CD4-positive, alpha-beta T cell treated with Interleukin-6 for 4 hours (primary cell): ENCODE data around the gene OTOS.

ENCODE experiments used
- DNase-seq: peaks from one replicate; pipeline ENCODE4 v3.0.0-alpha.2; 2020; ENCODE audit warnings: mixed read lengths

The OTOS gene

DNA sequence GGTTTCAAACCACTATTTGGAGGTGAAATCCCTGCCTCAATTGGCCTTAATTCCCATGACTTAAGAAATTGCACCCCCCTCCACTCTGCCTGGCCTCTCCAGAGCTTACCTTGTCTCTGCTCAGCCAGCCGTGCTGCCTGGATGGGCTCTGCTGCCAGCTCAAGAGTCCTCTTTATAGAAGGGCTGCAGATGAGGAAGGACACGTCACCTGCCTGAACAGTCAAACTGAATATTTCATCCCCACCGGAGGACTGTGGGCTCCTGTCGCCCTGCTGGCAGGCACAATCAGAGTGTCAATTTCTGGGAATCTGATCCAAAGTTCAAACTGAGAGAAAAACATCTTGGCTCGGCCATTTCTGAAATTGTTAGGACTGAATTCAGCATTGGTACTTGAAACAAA lies at the start of gene OTOS:
OTOS (minus strand) TSS at position 148 of the 400 bp plus-strand sequence. CDS start 332 bp downstream, outside the sequence.
- no peak for DNase-seq

DNA sequence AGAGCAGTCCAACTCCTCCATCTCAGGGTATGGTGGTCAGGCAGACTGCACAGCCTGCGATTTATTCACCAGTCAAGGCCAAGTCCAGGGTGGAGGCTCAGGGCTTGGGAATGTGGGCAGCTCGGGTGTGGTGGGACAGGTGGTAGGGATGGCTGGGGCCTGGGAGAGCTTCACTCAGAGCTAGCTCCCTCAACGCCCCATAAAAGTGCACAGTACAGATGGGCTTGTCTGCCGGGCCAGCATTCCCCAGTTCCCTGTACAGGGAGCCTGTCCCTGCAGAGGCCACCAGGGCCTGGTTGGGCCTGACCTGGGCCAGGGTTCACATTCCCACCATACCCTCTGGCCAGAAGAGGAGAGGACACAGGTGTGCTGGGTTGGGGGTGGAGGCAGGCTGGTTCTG lies 49.2 kb upstream of the OTOS start:
- no peak for DNase-seq

DNA sequence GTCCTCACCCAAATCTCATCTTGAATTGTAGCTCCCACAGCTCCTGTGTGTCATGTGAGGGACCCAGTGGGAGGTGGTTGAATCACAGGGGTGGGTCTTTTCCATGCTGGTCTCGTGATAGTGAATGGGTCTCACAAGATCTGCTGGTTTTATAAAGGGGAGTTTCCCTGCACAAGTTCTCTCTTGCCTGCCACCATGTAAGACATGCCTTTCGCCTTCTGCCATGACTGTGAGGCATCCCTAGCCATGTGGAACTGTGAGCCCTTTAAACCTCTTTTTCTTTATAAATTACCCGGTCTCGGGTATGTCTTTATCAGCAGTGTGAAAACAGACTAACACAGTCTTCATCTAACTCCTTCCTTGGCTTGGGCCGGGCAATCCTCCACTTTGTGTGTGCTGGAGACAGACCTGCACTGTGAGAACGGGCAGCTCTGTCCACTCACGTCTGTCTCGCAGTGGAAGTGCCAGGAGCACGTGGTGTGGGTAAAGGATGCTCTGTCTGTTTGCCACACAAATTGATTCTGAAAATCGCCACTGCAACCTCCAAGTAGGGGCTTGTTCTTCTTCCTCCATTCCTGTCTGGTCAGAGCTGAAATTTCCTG lies 47.6 kb upstream of the OTOS start:
- no peak for DNase-seq

DNA sequence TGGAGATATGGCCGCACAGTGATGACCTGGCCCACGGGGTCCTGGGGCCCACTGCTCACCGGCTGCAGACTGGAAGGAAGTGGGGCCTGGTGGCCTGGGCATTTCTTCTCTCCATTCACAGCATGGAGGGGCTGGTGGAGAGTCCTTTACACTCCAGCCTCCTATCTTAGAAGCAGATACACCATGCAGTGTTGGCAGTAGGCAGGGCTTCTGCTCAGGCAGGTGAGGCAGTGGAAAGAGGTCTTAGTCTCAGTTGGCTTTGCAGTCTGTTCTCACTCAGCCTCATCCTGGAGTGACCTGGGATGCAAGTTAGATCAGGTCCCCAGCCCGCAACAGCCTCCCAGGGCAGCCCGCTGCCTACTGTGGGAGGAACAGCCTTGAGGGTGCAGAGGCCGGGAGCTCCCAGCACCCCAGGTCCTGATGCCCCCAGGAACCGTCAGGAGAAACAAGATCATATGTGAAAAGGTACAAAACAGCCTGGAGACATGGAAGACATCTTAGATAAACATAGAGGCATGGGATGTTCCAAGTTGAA lies 45.8 kb upstream of the OTOS start:
- no peak for DNase-seq

DNA sequence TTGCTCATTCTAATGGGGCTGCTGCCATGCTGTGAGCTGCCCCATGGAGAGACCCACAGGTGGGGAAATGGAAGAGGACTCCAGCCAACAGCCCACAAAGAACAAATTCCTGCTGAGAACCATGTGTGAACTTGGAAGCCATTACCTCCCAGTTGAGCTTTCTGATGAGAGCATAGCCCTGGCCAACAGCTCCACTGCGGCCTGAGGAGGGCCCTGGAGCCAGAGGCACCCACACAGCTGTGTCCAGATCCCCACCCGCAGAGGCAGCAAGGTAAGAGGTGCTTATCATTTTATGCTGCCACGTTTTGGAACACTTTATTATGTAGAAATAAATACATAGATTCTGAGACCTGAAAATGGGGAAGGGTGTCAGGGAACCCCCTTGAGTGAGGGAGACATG lies 44.2 kb upstream of the OTOS start:
- DNase-seq: no peak

DNA sequence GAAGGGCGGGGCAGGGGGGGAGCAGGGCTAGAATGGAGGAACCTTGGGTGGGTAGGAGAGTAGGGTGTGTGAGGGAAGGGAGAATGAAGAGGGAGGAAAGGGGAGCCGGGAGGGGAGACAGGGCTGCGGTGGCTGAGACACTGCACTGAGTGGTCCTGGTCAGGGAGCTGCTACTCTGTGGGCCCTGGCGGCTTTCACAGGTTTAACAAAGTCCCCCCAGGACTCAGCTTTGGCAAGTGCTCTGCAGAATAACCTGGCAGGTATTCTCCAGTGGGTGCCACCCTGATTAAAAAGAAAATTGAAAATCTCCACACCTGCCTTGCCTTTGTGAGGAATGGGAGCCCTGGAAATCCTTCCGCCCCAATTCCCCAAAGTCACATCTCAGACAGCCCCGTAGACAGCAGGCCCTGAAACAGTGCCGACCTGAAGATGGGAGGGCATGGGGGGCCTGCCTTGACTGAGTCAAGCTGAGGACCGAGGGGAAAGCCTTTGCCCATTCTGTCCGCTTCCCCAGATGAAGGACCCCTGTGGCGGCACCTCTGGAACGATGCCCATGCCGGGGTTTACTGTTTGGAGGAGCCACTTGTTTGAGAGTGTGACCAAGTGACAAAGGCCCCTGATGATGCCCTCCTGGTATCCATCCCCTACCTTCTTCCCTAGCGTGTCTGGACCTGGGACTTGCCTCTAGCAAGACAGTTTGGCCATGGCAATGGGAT lies 43.6 kb upstream of the OTOS start:
- no peak for DNase-seq

DNA sequence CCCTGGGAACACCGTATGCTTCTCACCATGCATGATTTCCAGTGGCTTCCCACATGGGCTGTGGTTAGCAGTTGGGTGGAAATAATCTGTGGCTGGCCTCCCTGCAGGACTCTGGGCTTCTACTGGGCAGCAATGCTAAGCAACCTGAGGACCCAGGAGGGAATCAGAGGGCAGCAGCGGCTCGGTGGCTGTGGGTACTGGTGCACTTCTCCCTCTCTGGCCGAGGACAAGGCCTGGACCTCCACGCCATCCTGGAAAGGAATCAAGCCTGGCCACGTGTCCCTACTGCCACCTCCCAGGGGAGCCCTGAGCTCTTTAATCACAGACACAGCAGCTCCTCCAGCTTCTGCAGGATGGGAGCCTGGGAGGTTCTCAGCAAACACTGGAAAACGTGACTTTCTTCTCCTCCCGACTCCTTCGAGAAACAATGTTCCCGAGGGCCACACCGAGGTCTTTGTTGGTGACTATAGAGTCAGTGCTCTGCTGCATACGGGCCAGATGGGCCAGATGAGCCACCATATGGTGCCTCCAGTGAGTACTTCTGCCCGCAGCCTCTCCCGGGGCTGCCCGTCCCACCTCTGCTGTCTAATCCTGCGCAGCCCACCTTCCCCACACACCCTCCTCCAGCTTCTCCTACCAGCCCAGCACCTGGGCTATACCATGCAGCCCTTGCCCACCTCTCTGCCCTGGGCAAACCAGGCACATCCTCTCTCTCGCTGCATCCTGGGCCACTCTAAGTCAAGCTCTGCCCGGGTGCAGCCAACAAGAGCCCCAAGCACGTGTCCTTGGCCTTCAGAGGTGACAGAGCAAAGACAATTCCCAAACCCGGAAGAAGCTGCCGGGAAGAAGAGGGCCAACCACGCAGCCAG lies 42.8 kb upstream of the OTOS start:
- no peak for DNase-seq

DNA sequence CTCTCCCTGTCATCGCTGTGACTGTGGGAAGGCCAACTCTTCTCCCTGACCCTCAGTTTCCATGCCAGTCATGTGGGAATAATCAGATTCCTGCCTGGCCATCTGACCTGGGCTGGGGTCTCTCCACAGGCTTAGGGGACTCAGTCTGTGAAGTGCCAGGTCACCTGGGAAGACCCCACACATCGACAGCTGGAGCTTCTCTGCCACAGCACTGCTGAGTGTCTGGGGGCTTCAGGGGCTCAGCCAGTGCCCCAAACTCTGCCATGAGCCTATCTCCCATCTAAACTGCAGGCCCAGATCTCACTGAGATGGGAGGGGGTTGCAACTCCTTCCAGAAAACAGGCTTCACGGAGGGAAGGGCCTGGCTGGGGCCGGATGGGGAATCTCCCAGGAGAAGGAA lies 42.0 kb upstream of the OTOS start:
- DNase-seq: no peak

DNA sequence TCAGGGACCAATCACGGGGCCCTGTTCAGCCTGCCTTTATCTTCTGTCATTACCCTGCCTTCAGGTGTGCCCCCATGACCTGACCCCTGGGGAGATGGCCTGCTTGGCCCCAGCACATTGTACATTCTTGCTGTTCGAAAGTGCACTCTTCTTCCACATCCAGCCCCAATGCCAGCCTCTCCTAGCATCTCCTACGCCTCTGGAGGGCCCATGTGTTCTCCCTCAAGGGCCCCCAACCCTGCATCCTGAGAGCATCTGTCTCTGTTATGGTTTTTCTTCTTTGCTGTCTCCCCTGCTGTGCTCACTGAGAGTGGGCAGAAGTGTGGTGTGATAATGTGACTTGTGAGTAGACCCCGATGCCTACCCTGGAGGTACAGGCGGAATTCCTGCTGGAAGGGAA lies 41.5 kb upstream of the OTOS start:
- DNase-seq: no peak

DNA sequence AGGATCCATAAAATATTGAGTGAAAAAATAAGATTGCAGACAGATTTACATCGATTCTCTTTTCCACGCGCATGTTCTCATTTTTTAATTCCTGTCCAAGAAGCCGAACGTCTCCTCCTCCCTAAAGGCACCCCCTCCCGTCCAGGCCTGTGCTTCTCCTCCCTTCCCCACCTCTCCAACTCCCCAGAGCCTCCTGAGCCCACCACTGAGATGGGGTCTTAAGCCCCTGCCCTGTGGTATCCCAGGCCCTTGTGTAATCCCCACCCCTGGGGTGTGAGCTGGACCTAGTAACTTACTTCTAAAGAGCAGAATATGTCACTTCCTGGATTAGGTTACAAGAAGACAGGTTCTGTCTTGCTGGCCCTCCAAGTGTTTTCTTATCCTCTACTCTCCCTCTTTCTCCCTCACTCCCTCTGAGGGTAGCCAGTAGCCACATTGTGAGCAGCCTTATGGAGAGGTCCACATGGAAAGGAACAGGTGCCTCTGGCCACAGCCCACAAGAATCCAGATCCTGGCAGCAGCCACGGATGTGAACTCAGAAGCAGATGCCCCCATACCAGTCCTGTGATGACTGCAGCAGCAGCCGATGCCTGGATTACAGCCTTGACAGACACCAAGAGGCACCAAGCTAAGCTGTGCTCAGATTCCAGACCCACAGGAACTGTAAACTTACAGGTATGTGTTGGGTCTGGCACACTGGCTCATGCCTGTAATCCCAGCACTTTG lies 39.6 kb upstream of the OTOS start:
- no peak for DNase-seq

DNA sequence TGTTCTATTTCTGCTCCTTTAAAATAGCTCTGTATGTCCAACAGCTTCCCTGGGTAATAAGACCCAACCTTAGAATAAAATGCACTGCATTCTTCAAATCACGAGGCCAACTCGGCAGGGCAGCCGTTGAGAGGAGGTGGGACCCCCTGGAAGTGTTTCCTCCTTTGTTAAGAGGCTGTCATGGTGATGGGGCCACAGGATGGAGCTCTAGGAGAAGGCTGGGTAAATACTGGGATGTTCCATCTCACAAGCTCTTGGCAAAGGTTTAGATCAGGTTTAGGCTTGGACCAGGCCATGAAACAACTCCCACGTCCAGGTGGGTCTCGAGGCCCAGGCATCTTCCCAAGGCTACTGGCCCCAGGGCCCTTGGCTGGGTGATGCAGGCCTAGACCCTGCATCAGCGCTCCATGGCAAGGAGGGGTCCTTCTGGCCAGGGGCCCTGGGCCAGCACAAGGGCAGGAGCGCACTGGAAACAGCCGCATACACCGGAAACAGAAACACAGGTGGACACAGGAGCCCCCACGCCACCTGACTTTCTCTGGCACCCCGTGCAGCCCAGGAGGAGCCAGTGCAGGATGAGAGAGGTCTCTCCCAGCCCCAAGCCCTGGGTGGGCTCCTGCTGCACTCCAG lies 38.8 kb upstream of the OTOS start:
- DNase-seq: no peak

DNA sequence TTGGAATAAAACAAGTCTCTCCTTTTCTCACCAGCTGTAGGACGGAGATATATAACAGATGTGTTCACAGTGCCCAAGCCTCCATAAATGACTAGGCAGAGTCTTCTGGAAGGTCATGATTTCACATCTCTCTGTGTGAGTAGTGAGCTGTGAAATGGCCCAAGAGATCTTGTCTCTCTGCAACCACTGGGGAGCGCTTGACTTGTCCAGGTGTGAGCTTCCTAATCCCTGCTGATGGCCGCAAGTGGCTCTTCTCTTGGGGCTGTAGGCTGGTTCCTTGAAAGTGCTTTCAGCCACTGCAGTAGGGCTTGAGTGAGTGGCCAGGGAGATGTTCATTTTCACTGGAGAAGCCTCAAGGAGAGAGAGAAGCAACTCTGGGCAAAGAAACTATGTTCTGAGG lies 38.1 kb upstream of the OTOS start:
- no peak for DNase-seq

DNA sequence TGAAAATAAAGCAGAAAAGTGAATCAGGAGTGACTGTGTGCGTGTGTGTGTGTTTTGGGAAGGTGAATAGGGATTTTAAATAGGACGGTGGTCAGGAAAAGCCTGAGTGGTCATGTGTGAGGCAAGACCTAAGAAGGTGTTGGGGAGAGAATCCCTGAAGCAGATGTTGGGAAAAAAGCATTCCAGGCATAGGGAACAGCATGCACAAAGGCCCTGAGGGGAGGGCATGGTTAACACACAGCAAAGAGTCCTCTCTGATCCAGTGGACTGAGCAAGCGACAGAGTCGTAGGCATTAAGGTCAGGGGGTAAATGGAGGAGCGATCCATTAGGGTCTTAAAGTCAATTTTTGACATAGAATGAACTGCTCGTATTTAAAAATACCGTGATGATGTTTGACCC lies 34.0 kb upstream of the OTOS start:
- no peak for DNase-seq

DNA sequence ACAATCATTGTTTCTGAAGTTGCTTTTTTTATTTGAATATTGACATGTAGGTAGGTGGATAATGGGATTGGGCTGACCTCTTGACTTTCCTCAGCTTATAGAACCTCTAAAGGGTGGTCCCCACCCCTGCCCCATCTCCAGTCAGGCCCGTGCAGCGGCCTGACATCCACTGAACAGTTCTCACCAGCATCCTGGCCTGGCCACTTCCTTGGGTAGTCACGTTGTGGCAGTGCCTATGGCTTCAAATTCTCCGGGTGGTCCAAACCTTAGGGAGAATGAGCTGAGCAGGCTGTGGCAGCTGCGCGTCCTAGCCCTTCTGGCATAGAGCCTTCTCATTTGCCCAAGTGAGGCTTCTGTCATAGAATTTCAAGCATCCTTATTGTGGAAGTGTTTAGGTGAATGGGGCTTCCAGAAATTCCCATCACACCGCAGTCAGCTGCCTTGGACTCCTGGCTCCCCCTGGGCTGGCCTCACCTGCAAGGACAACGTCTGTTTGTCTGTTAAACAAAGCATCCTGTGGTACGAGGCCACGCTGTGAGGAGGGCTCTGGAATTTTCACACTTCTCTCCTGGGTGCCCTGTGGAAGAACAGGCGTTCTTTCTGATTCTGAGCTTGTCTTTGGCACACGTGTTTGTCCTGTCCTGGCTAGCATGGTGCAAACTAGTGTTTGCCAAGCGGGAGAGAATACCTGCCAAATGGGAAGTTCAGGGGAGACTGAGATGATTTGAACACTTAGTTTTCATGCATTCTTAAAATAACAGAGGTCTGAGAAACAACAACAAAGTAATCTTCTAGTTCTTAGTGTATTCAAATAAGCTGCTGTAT lies 31.8 kb upstream of the OTOS start:
- DNase-seq: no peak

DNA sequence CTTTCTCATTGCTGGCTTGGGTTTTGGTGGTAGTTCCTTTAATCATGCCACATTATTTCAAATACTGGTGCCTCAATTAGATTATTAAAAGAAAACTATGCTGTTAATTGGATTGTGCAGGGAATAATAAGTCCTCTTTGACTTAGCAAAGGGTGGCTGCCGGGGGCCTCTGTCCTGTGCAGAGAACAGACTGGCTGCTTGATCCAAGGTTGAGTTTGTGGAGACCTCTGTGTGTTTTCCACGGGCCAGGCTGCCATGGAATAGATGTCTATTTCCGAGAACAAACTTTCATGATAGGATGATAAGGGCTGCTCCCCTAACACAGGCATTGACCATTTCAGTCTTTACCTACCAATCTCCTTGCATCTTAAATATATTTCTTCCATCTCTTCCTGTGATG lies 30.4 kb upstream of the OTOS start:
- no peak for DNase-seq

DNA sequence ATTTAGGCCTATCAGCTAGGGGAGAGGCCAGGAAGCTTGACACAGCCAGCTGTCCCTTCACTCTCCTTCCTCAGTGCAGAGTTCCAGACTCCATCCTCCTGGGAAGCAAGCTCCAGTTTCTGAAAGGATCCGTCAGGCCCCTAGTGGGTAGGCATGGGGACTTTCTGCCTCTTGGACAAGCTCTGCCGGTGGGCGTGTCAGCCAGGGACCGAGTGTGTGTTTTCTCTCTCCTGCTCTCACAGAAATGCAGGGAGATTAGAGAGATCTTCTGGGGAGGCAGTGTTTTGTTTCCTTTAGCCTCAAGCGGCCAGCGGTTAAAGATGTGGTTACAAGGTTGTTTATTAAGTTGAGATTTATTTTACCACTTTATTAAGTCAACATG lies 29.9 kb upstream of the OTOS start:
- no peak for DNase-seq

DNA sequence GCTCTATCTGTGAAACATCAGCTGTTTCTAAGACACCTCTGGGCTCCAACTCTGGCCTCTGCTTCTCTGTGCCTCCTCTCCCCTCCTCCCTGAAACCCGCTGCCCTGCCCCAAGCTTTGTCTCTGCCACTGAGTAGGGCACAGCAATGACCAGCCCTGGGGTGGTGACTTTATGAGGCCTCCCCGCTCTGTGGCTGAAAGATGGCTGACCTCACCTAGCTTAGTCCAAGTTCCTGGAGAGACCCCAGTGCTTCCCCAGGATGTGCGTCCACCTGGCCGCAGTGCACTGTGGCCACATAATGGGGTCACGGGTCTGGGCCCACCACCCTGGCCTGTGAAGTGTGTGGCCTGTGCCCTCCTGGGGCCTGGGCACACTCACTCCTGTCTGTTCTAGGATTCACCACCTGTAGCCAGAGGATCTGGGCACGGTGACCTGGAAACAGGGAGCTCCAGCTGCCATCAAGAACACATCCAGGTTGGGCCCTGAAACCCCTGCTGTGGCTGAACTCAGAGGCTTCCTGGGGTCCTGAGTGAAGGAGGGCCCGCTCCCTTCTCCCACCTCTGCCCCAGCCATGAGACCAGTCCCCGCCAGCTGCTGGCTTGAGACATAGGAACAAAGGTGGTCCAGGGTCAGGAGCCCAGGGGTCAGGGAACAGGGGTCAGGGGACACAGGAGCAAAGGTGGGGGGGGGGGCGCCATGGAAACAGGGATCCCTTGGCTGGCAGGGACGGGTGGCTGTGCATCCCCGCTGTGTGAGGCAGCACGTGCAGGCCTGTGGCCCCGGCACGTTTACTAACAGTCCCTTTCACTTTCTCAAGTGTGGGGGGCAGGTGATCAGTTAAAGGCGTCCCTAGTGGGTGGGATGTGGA lies 29.3 kb upstream of the OTOS start:
- DNase-seq: no peak

DNA sequence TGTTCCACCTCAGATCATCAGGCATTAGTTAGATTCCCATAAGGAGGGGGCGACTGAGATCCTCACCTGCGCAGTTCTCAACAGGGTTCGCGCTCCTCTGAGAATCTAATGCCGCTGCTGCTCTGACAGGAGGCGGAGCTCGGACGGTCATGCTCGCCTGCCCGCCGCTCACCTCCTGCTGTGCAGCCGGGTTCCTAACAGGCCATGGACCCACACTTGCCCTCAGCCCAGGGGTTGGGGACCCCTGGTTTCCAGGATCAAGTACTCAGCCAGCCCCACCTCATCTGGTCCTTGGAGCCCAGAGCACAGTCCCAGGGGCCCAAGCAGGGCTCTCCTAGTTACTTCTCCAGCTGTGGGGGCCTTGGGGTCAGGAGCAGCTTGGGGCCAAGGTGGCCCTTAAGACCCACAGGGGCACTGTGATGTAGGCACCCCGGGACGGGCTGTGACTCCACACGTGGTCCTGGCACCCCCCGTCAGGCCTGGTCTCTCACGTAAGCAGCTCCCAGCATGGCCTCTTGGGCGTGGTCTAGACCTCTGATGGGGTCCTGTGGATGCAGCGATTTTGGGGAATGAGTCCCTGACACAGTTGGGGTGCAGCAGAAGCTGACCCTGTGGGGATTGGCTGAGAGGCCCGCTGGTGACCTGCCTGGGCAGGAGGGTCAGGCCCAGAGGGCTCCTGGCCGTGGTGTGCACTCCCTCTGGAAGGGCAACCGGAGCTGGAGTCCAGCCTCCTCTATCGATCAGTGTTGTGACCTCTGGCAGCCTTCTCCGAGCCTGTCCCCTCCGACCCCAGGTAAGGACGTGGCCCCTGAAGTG lies 28.3 kb upstream of the OTOS start:
- no peak for DNase-seq

DNA sequence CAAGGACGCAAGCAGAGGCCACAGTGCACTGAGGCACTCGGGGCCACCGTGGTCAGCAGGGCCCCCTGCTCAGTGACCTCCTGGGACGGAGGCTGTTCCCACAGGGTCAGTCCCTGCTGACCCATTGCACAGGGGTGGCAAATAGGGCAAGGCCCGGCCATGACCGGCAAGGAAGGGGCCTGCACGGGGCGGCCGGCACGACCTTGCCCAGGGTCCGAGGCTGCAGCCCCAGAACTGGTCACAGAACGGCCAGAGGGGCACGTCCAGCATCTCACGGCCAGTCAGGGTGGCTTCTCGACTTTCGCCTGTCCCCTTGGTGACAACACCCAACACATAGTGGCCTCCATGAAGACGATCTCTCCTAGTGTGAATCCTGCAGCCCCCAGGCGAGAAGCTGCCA lies 27.6 kb upstream of the OTOS start:
- no peak for DNase-seq

DNA sequence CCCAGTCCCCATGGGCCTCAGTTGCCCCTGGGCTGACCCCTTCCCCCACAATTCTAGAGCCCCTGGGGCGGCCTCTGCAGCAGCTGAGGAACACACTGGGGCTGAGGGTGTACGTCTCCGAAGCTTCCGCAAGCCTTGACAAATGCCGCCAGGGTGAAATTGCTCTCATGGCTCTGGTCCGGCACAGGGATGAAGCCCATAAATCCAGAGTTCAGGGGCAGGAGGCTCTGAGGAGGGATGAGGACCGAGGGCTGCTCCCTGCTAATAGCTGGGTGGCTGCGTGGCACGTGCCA lies 27.1 kb upstream of the OTOS start:
- no peak for DNase-seq
